A549 (cell line): Measurements from ENCODE around the gene HMHB1. TPM values are rescaled to one million over a fixed set of nuclear protein-coding genes. Genes with fewer than 3 reads are reported as not detected.

Source experiments
- ATAC-seq, 2 experiments: fragments of 200-7000 bp in 1 of 2; fragments of >200 bp in 1 of 2; cut with Nextera tagmentation in 1 of 2; cut with Tn5 transposase in 1 of 2; 3 replicates each; pipeline versions ENCODE4 v1.8.0 to v1.9.1; 2018 to 2020; ENCODE audit warnings: mild to moderate bottlenecking in 1 of 2, moderate library complexity in 1 of 2
- CTCF ChIA-PET: fragments of 300-600 bp; sonication (Branson Sonifier 250); formaldehyde crosslinking; extraction: SDS; loops from one replicate; lab custom pipeline; 2021; ENCODE audit warnings: antibody characterized with exemption, inconsistent platforms; lab: Yijun Ruan, JAX
- POLR2A ChIA-PET: fragments of 350-600 bp; formaldehyde crosslinking; extraction: SDS; loops from one replicate; lab custom pipeline; 2021; ENCODE audit warnings: antibody characterized with exemption, inconsistent platforms; lab: Yijun Ruan, JAX
- DNase-seq, 2 experiments: peaks; one replicate each; pipeline versions ENCODE4 v3.0.0 to v3.0.0-alpha.2; 2011 to 2016; ENCODE audit warnings: low read depth in 1 of 2, low spot score in 1 of 2
- FAIRE-seq: peaks from 2 replicates; lab custom pipeline; 2011; peaks lifted over from hg19 to GRCh38; lab: Jason Lieb, UNC
- H3K27ac ChIP-seq, 2 experiments: fragments of >200 bp; sonication (Bioruptor Twin); formaldehyde crosslinking; 3 replicates each; pipeline ENCODE4 v1.5.1; 2016 to 2017
- H3K4me1 ChIP-seq: fragments of >200 bp; sonication (Bioruptor Twin); formaldehyde crosslinking; 3 replicates; pipeline ENCODE4 v1.6.1; 2016
- H3K4me2 ChIP-seq: fragments of >200 bp; sonication (Bioruptor Twin); formaldehyde crosslinking; 3 replicates; pipeline ENCODE4 v1.6.1; 2016
- H3K4me3 ChIP-seq: fragments of >200 bp; sonication (Bioruptor Twin); formaldehyde crosslinking; 3 replicates; pipeline ENCODE4 v1.5.1; 2016
- H3K9me3 ChIP-seq: fragments of >200 bp; sonication (Bioruptor Twin); formaldehyde crosslinking; 3 replicates; pipeline ENCODE4 v1.6.1; 2016
- BCL3 ChIP-seq: fragments of >200 bp; sonication (Bioruptor Twin); formaldehyde crosslinking; IDR thresholded peaks from 3 replicates; pipeline ENCODE4 v1.6.1; 2016
- BHLHE40 ChIP-seq: IDR thresholded peaks from 2 replicates; pipeline ENCODE4 v1.6.1; 2012; ENCODE audit warnings: low read depth, low read length, inconsistent platforms
- CBX2 ChIP-seq: fragments of 200-600 bp; sonication (generic); IDR thresholded peaks from 2 replicates; pipeline ENCODE4 v1.6.1; 2016; ENCODE audit warnings: low read depth, mild to moderate bottlenecking, borderline replicate concordance
- CHD2 ChIP-seq: fragments of 150-350 bp; IDR thresholded peaks from 2 replicates; pipeline ENCODE4 v1.6.1; 2014; ENCODE audit warnings: low read length; ENCODE audit not compliant: partially characterized antibody
- E2F6 ChIP-seq: IDR thresholded peaks from 2 replicates; pipeline ENCODE4 v1.6.1; 2012; ENCODE audit warnings: low read depth, borderline replicate concordance
- EHMT2 ChIP-seq: fragments of 200-600 bp; sonication (generic); IDR thresholded peaks from 2 replicates; pipeline ENCODE4 v1.6.1; 2016; ENCODE audit warnings: antibody characterized with exemption, low read depth, mild to moderate bottlenecking, moderate library complexity
- ESRRA ChIP-seq: fragments of 150-350 bp; IDR thresholded peaks from 2 replicates; pipeline ENCODE4 v1.6.1; 2014; ENCODE audit warnings: mild to moderate bottlenecking, low read length, borderline replicate concordance
- FOXS1 ChIP-seq: fragments of 250-450 bp; sonication (Bioruptor Pico); IDR thresholded peaks from 2 replicates; pipeline ENCODE4 v1.5.0; 2020; ENCODE audit warnings: mild to moderate bottlenecking, moderate library complexity
- GATA3 ChIP-seq: IDR thresholded peaks from 2 replicates; pipeline ENCODE4 v1.6.1; 2012; ENCODE audit warnings: borderline replicate concordance
- HES2 ChIP-seq: fragments of >200 bp; sonication (Bioruptor Twin); formaldehyde crosslinking; IDR thresholded peaks from 2 replicates; pipeline ENCODE4 v1.6.1; 2016
- HEYL ChIP-seq: fragments of 250-450 bp; sonication (Bioruptor Pico); IDR thresholded peaks from 2 replicates; pipeline ENCODE4 v1.8.0; 2021; ENCODE audit warnings: mild to moderate bottlenecking, moderate library complexity
- HMGXB4 ChIP-seq: fragments of 250-450 bp; sonication (Bioruptor Pico); IDR thresholded peaks from 2 replicates; pipeline ENCODE4 v1.5.0; 2021; ENCODE audit warnings: mild to moderate bottlenecking, moderate library complexity, borderline replicate concordance
- HOXA7 ChIP-seq: fragments of 250-450 bp; sonication (Bioruptor Pico); IDR thresholded peaks from 2 replicates; pipeline ENCODE4 v1.5.0; 2020; ENCODE audit warnings: mild to moderate bottlenecking, moderate library complexity
- JUN ChIP-seq, 2 experiments: fragments of >200 bp; sonication (Bioruptor Twin); formaldehyde crosslinking; IDR thresholded peaks; 2 replicates in 1 of 2; 3 replicates in 1 of 2; pipeline ENCODE4 v1.6.1; 2016 to 2017
- JUNB ChIP-seq: fragments of >200 bp; sonication (Bioruptor Twin); formaldehyde crosslinking; IDR thresholded peaks from 2 replicates; pipeline ENCODE4 v1.6.1; 2016
- MAFK ChIP-seq: fragments of 450-650 bp; IDR thresholded peaks from 2 replicates; pipeline ENCODE4 v1.6.1; 2014; ENCODE audit not compliant: partially characterized antibody
- NFE2L2 ChIP-seq: fragments of 150-350 bp; conservative IDR thresholded peaks from 2 replicates; pipeline ENCODE4 v1.6.1; 2014; ENCODE audit warnings: low read length
- NPAS2 ChIP-seq: fragments of 250-450 bp; sonication (Bioruptor Pico); IDR thresholded peaks from 2 replicates; pipeline ENCODE4 v1.8.0; 2022; ENCODE audit warnings: mild to moderate bottlenecking, moderate library complexity, borderline replicate concordance
- PBX3 ChIP-seq: IDR thresholded peaks from 2 replicates; pipeline ENCODE4 v1.6.1; 2012
- POLR2A ChIP-seq: IDR thresholded peaks from 2 replicates; pipeline ENCODE4 v1.6.1; 2012; ENCODE audit warnings: mild to moderate bottlenecking, low read length
- POLR2AphosphoS2 ChIP-seq: conservative IDR thresholded peaks from 2 replicates; pipeline ENCODE4 v1.6.1; 2012; ENCODE audit warnings: low read length, improper control_type of control experiment, inconsistent platforms
- RARB ChIP-seq: fragments of 250-450 bp; sonication (Bioruptor Pico); IDR thresholded peaks from 2 replicates; pipeline ENCODE4 v1.8.0; 2021; ENCODE audit warnings: mild to moderate bottlenecking, moderate library complexity
- RFX5 ChIP-seq: fragments of 450-650 bp; IDR thresholded peaks from 2 replicates; pipeline ENCODE4 v1.7.1; 2014; ENCODE audit warnings: antibody characterized with exemption, mild to moderate bottlenecking, moderate library complexity
- RNF2 ChIP-seq: fragments of 200-600 bp; sonication (generic); IDR thresholded peaks from 2 replicates; pipeline ENCODE4 v1.6.1; 2016; ENCODE audit warnings: low read depth, mild to moderate bottlenecking, antibody characterized with exemption, moderate library complexity, borderline replicate concordance
- SREBF2 ChIP-seq: fragments of 450-650 bp; IDR thresholded peaks from 2 replicates; pipeline ENCODE4 v1.6.1; 2014; ENCODE audit warnings: mild to moderate bottlenecking, moderate library complexity
- TFCP2L1 ChIP-seq: fragments of 250-450 bp; sonication (Bioruptor Pico); IDR thresholded peaks from 2 replicates; pipeline ENCODE4 v1.5.0; 2021; ENCODE audit warnings: mild to moderate bottlenecking
- USF2 ChIP-seq: fragments of 450-650 bp; IDR thresholded peaks from 2 replicates; pipeline ENCODE4 v1.6.1; 2014; ENCODE audit warnings: antibody characterized with exemption
- WGBS: methylation state at CpG from one replicate; pipeline ENCODE4 v1.1.6; 2017; ENCODE audit errors: missing lambda C conversion rate; 5-methylcytosine and 5-hydroxymethylcytosine counted together
- polyA plus RNA-seq, 4 experiments: library from polyadenylated mRNA; depleted of rRNA in 3 of 4; stranded (reverse); fragments of >200 nt; fragmentation: RNase III in 1 of 4; extraction: RNeasy Plus Mini Kit Qiagen cat#74134 plus additional on column Dnase treatment in 1 of 4; gene quantifications; 2 replicates in 3 of 4; 3 replicates in 1 of 4; pipeline ENCODE4 v1.2.3, GENCODE V29; 2011 to 2017

HMHB1 gene
- polyA plus RNA-seq, 2 of the 4 experiments (the other 2 are of a cell fraction) = not detected

- Histone ChIP-seq H3K4me1 (no peaks in the 10 kb centered on the region), H3K4me2 (no peak overlapping the region), H3K4me3 (no peak overlapping the region), H3K9me3 (no peaks in the 10 kb centered on the region), H3K27ac (no peak overlapping the region)
- WGBS = 76% methylated on average over 2 of the region's 2 CpGs
- DNase-seq (no peak), ATAC-seq (no peak), FAIRE-seq (no peak)
- no peak for TF ChIP-seq GATA3
- no peak for TF ChIP-seq HOXA7 (CRISPR knock-in tag)
- no peak for TF ChIP-seq SREBF2
- TF ChIP-seq E2F6 = no peak
- TF ChIP-seq JUNB = no peak
- TF ChIP-seq PBX3 = no peak
- TF ChIP-seq TFCP2L1 (CRISPR knock-in tag) = no peak
- no peak for TF ChIP-seq USF2
- ChIA-PET CTCF (no interaction called here), POLR2A (no interaction called here)
These were observed 31.0 kb downstream of the HMHB1 start for GRCh38 chr5:143842920-143843319.

GRCh38 chr5:143843461-143843860 is 31.5 kb downstream of the HMHB1 start:
- H3K9me3 ChIP-seq = no peaks in the 10 kb centered on the region
- no peak for TF ChIP-seq POLR2A
- TF ChIP-seq BHLHE40 = no peak
- TF ChIP-seq NFE2L2 = no peak
- TF ChIP-seq ESRRA = no peak
- TF ChIP-seq HES2 = no peak
- TF ChIP-seq BCL3 = no peak
- TF ChIP-seq, all 56 proteins: peak for 0

GRCh38 chr5:143850050-143850683 is 38.2 kb downstream of the HMHB1 start:
- Histone ChIP-seq H3K27ac (no peak overlapping the region), H3K4me3 (no peak overlapping the region), H3K4me2 (no peak overlapping the region), H3K9me3 (no peaks in the 10 kb centered on the region), H3K4me1 (0 out of 3 replicates have a peak, but pooled peaks cover 5% of the 10 kb centered on the region)
- peak; percentile 54 to 58; a peak in 2 of 6 replicates for ATAC-seq
- WGBS = 65% methylated on average over 3 of the region's 3 CpGs
- TF ChIP-seq TFCP2L1 (CRISPR knock-in tag) = no peak
- no peak for TF ChIP-seq HMGXB4 (CRISPR knock-in tag)
- no peak for TF ChIP-seq HEYL (CRISPR knock-in tag)
- TF ChIP-seq CBX2 = no peak
- TF ChIP-seq FOXS1 (CRISPR knock-in tag) = no peak
- TF ChIP-seq RARB (CRISPR knock-in tag) = no peak
- no peak for TF ChIP-seq RNF2
- TF ChIP-seq JUN (IDR thresholded peaks at IDR 0.05) = no peak
- no peak for TF ChIP-seq USF2
- no peak for TF ChIP-seq NPAS2
- TF ChIP-seq CHD2 = no peak
- no peak for TF ChIP-seq MAFK
- TF ChIP-seq EHMT2 = no peak
- TF ChIP-seq RFX5 = no peak
- no peak for TF ChIP-seq POLR2AphosphoS2
- FAIRE-seq = no peak
- ChIA-PET POLR2A (no interaction called here), CTCF (interaction anchor here (0.6 kb wide), 1 partner anchor 213 kb away, joined by 3 read pairs; no protein-coding TSS in a partner anchor)
- peak in 1 of 2 experiments; percentile 18 for DNase-seq

More at GRCh38 chr5:143843461-143843860, 31.5 kb downstream of the HMHB1 start:
- no peaks in the 10 kb centered on the region for H3K4me1 ChIP-seq
- no peak for DNase-seq
- CTCF ChIA-PET = no interaction called here
- FAIRE-seq = peak; percentile 67
- no peak overlapping the region for H3K4me3 ChIP-seq
- ATAC-seq = no peak
- H3K4me2 ChIP-seq = no peak overlapping the region
- POLR2A ChIA-PET = no interaction called here
- 68% methylated on average over 2 of the region's 2 CpGs for WGBS
- no peak overlapping the region for H3K27ac ChIP-seq
